Right cardiac atrium (tissue), 5 donors: ENCODE measurements around the gene USP6NL. TPM values are rescaled to one million over a fixed set of nuclear protein-coding genes. Genes with fewer than 3 reads are reported as not detected.

Source experiments
- ATAC-seq, 2 donors: fragments of 200-7000 bp; cut with Tn5 transposase; one replicate each; pipeline versions ENCODE4 v1.8.0 to v1.9.1; 2020; ENCODE audit warnings: moderate library complexity in 2 of 2, mild to moderate bottlenecking in 1 of 2
- DNase-seq, 3 donors: peaks; one replicate each; pipeline ENCODE4 v3.0.0-alpha.2; 2020
- H3K27ac ChIP-seq: one replicate; pipeline ENCODE4 v1.5.1; 2013; ENCODE audit warnings: mild to moderate bottlenecking, low read length, control low read depth, moderate library complexity
- H3K27me3 ChIP-seq: one replicate; pipeline ENCODE4 v1.6.1; 2013; ENCODE audit not compliant: control insufficient read depth, insufficient read depth
- H3K4me1 ChIP-seq: one replicate; pipeline ENCODE4 v1.6.1; 2013; ENCODE audit warnings: low read length; ENCODE audit not compliant: control insufficient read depth, insufficient read depth
- H3K4me3 ChIP-seq: one replicate; pipeline ENCODE4 v1.5.1; 2013; ENCODE audit warnings: low read length, control low read depth
- H3K9me3 ChIP-seq: one replicate; pipeline ENCODE4 v1.6.1; 2013; ENCODE audit warnings: low read length; ENCODE audit not compliant: control insufficient read depth
- WGBS: extraction: QIAGEN DNeasy Blood & Tissue Kit; methylation state at CpG from one replicate; pipeline ENCODE4 v1.1.7; 2013; 5-methylcytosine and 5-hydroxymethylcytosine counted together
- intact Hi-C, 4 donors: fragments of 100-400 bp; cut with DNase I; formaldehyde crosslinking; loops; one replicate each; pipeline versions ENCODE4 v1.11.0 to v1.14.0; 2022 to 2023
- polyA plus RNA-seq: library from polyadenylated mRNA; stranded (reverse); fragments of 200-250 nt; gene quantifications from one replicate; pipeline ENCODE4 v1.2.3, GENCODE V29; 2013
- total RNA-seq, 4 donors: library from RNA; stranded (reverse); fragmentation: NEBNext Ultra II Directional; extraction: Animal tissue kit (Norgen Biotek cat#: 25700); gene quantifications; one replicate each; pipeline ENCODE4 v1.2.1, GENCODE V29; 2021
- donor health status: healthy with polysubstance abuse.
- donor health status: DM: no; HTN: yes; CAD: no.
- donor health status: DM: no; HTN: no; CAD: no.
- donor health status: DM: no; HTN: yes; CAD: no; lungs with severe emphysema.
- donor health status: DM: yes; HTN: yes; CAD: no.

USP6NL gene
- total and polyA plus RNA-seq, 5 donors: 3.9 to 12.5 (median 8.8) TPM

- intact Hi-C loops: no loop called here
- Histone ChIP-seq H3K4me3 (no peak overlapping the region), H3K27me3 (no peaks in the 10 kb centered on the region), H3K9me3 (no peaks in the 10 kb centered on the region), H3K27ac (no peak overlapping the region), H3K4me1 (no peaks in the 10 kb centered on the region)
- ATAC-seq (no peak), DNase-seq (no peak)
- WGBS: 97% methylated on average over 1 of the region's 1 CpG
Measured at GRCh38 chr10:11548065-11548767, 63.2 kb downstream of the USP6NL start.

GRCh38 chr10:11546581-11546980 is 64.9 kb downstream of the USP6NL start:
- no peak for ATAC-seq
- H3K4me3 ChIP-seq: no peak overlapping the region
- H3K4me1 ChIP-seq: no peaks in the 10 kb centered on the region
- intact Hi-C loops: no loop called here
- no peak overlapping the region for H3K27ac ChIP-seq
- H3K9me3 ChIP-seq: no peaks in the 10 kb centered on the region
- WGBS: 83% methylated on average over 4 of the region's 4 CpGs
- DNase-seq: no peak
- no peaks in the 10 kb centered on the region for H3K27me3 ChIP-seq

GRCh38 chr10:11541296-11541695 is 70.2 kb downstream of the USP6NL start:
- intact Hi-C loops: no loop called here
- H3K27me3 ChIP-seq: no peaks in the 10 kb centered on the region
- no peak for DNase-seq
- H3K4me3 ChIP-seq: no peak overlapping the region
- no peak for ATAC-seq
- peaks cover 5% of the 10 kb centered on the region for H3K4me1 ChIP-seq
- no peaks in the 10 kb centered on the region for H3K9me3 ChIP-seq
- no peak overlapping the region for H3K27ac ChIP-seq
- WGBS: 95% methylated on average over 3 of the region's 3 CpGs

DNA sequence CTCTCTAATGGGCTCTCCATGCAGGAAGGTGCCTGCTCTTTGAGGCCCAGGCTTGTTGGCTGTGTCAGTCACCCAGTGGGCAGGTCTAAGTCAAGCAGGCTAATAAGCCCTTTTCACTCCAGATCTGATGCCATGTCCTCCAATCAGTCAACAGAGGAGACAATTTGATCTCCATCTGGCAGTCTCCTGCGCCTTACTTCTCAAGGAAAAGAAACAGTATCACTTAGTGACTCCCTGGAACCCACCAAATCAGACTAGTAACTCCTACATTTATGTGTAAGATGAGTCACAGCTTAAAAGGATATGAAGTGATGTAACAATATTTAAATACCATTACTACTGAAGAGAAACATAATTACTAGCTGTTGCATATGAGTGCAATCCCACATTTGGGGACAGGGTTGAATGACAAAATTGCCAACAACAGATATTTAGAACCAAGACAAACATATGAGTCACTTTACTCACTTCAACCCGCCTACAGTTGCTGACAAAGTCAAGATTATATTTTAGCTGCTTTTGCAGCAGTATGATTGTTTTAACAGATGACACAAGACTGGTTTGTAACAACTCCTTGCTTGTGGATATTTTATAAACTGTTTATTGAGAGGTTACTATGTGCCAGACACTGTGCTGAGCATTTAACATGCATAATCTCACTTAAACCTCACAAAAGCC is 72.1 kb downstream of the USP6NL start:
- ATAC-seq: peak; percentile 33 to 64
- Histone ChIP-seq H3K9me3 (no peaks in the 10 kb centered on the region), H3K4me3 (no peak overlapping the region), H3K27ac (peak overlapping the region; percentile 48), H3K27me3 (no peaks in the 10 kb centered on the region), H3K4me1 (peaks cover 5% of the 10 kb centered on the region)
- 79% methylated on average over 2 of the region's 2 CpGs for WGBS
- intact Hi-C loops: no loop called here
- no peak for DNase-seq

DNA sequence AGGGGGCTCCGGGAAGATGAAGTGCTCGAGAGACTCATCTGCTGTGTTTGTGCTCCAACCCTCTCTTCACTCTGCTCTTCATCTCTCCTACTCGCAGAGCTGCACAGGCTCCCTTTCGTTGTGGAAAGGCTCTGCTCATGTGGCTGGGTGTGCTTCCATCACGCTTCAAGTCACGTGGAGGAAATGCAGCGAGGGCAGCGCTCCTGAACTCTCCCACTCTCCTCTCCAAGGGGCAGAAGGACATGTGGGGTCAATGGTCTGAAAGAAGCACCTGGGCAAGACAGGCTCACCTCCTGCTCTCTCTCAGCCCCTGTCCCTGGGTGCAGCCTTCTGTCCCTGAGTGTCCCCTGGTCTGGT is 72.6 kb downstream of the USP6NL start:
- 89% methylated on average over 8 of the region's 8 CpGs for WGBS
- intact Hi-C loops: no loop called here
- Histone ChIP-seq H3K27ac (peak overlapping the region; percentile 48), H3K4me3 (no peak overlapping the region), H3K4me1 (peaks cover 5% of the 10 kb centered on the region), H3K9me3 (no peaks in the 10 kb centered on the region), H3K27me3 (no peaks in the 10 kb centered on the region)
- ATAC-seq (peak; percentile 11 to 21), DNase-seq (no peak)

DNA sequence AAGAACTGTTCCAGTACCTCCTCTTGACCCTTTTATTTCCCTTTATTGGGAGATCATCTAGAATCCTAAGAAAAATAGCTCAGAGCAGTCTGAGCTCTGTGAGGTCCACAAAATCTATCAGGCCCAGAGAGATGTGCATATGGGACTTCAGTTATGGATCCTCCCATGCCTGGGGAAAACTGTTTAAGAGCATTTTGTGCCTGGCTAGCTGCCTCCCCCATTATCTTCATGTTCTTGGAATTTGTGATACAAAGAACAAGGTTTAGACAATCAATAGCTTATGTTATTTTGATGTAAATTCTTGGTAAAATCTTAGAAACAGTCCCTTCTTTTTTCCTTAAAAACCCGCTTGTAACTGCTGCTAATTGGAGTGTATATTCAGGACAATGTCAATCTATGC is 75.2 kb downstream of the USP6NL start:
- no peak for ATAC-seq
- intact Hi-C loops: no loop called here
- no peak overlapping the region for H3K4me3 ChIP-seq
- H3K4me1 ChIP-seq: peaks cover 5% of the 10 kb centered on the region
- no peaks in the 10 kb centered on the region for H3K9me3 ChIP-seq
- H3K27ac ChIP-seq: no peak overlapping the region
- WGBS: 98% methylated on average over 1 of the region's 1 CpG
- H3K27me3 ChIP-seq: no peaks in the 10 kb centered on the region
- DNase-seq: no peak

GRCh38 chr10:11535346-11535959 is 76.0 kb downstream of the USP6NL start:
- Histone ChIP-seq H3K27ac (no peak overlapping the region), H3K27me3 (no peaks in the 10 kb centered on the region), H3K4me3 (no peak overlapping the region), H3K9me3 (no peaks in the 10 kb centered on the region), H3K4me1 (peaks cover 5% of the 10 kb centered on the region)
- ATAC-seq: no peak
- no peak for DNase-seq
- intact Hi-C loops: no loop called here
- whole genome bisulfite sequencing: 91% methylated on average over 5 of the region's 5 CpGs

DNA sequence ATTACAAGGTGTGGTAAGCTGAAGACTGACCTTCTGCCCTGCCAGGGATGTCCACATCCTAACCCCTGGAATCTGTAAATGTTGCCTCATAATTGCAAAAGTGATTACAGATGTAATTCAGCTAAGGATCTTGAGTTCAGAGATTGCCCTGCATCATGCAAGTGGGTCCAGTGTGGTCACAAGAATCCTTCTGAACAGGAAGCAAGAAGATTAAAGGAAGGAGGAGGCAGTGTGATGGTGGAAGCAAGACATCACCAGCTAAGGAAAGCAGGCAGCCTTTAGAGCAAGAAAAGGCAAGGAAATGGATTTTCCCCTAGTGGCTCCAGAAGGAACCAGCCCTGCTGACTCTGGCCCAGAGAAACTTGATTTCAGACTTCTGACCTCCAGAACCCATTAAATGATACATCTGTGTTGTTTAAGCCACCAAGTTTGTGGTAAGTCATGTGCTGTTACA is 78.1 kb downstream of the USP6NL start:
- H3K27ac ChIP-seq: no peak overlapping the region
- H3K27me3 ChIP-seq: no peaks in the 10 kb centered on the region
- no peaks in the 10 kb centered on the region for H3K4me1 ChIP-seq
- H3K4me3 ChIP-seq: no peak overlapping the region
- H3K9me3 ChIP-seq: no peaks in the 10 kb centered on the region
- intact Hi-C loops: no loop called here
- DNase-seq (no peak), ATAC-seq (peak; percentile 52 to 54)

- Histone ChIP-seq H3K9me3 (no peaks in the 10 kb centered on the region), H3K4me3 (peak overlapping the region; percentile 35), H3K27ac (no peak overlapping the region), H3K4me1 (no peaks in the 10 kb centered on the region), H3K27me3 (no peaks in the 10 kb centered on the region)
- DNase-seq (no peak), ATAC-seq (peak; percentile 47 to 69)
- intact Hi-C loops: no loop called here
- 50% methylated on average over 4 of the region's 4 CpGs for WGBS
Measured at GRCh38 chr10:11532306-11532705, 79.1 kb downstream of the USP6NL start.

GRCh38 chr10:11530806-11531205 is 80.6 kb downstream of the USP6NL start:
- Histone ChIP-seq H3K9me3 (no peaks in the 10 kb centered on the region), H3K4me1 (no peaks in the 10 kb centered on the region), H3K27ac (no peak overlapping the region), H3K27me3 (no peaks in the 10 kb centered on the region), H3K4me3 (peak overlapping the region; percentile 10)
- intact Hi-C loops: no loop called here
- DNase-seq: no peak
- WGBS: 50% methylated on average over 5 of the region's 5 CpGs
- no peak for ATAC-seq

DNA sequence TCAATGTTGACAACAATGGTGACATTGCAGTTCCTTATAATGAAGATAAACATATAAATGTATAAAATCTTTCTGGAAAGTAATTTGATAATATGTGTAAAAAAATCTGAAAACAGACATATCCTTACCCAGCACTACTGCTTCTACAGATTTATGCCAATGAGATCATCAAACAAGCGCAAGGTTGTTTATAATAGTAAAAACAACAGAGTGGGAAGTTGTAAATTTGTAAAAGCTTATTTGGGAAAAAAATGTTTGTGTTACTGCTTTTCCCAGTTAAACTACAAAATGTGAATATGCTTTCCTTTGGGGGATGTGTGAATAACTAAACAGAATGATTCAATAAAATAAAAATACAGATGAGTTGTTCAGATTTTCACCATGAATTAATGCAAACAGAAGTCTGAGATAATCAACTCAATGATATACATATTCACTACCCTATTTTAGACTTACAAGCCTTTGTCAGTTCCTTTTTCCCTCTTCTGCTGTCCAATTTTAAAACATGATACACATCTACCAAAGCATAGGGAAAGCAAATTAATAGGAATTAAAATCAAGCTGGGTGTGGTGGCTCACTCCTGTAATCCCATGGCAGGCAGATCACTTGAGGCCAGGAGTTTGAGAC is 82.1 kb downstream of the USP6NL start:
- Histone ChIP-seq H3K27ac (no peak overlapping the region), H3K4me1 (no peaks in the 10 kb centered on the region), H3K4me3 (no peak overlapping the region), H3K27me3 (no peaks in the 10 kb centered on the region), H3K9me3 (no peaks in the 10 kb centered on the region)
- DNase-seq (no peak), ATAC-seq (no peak)
- intact Hi-C loops: loop anchor here in 1 of 4 donors (10.0 kb wide), 1 partner anchor 85 kb away; the partner anchor contains the start of gene USP6NL
- 80% methylated on average over 1 of the region's 1 CpG for WGBS
